IMR-90 (cell line): ENCODE measurements around the gene FAM151B. TPM values are rescaled to one million over a fixed set of nuclear protein-coding genes. Genes with fewer than 3 reads are reported as not detected.

Source experiments
- ATAC-seq: fragments of 200-7000 bp; cut with Tn5 transposase; 2 replicates; pipeline ENCODE4 v1.9.1; 2020; ENCODE audit warnings: low read depth, mild to moderate bottlenecking, moderate library complexity
- BruUV-seq: library from RNA; stranded (reverse); fragments of 400-500 nt; replicated peaks from 2 replicates; lab custom pipeline; 2021; lab: Mats Ljungman, UMichigan
- CTCF ChIA-PET: fragments of 300-600 bp; formaldehyde crosslinking; extraction: SDS; loops from one replicate; lab custom pipeline; 2021; ENCODE audit warnings: antibody characterized with exemption; lab: Yijun Ruan, JAX
- POLR2A ChIA-PET: fragments of 300-600 bp; sonication (Branson Sonifier 250); formaldehyde crosslinking; loops from one replicate; lab custom pipeline; 2022; ENCODE audit warnings: antibody characterized with exemption; ENCODE audit not compliant: unreplicated experiment; lab: Charles Lee
- DNase-seq: peaks from one replicate; pipeline ENCODE4 v3.0.0; 2013
- H2AFZ ChIP-seq: replicated peaks from 2 replicates; pipeline ENCODE3; 2013; ENCODE audit warnings: low read length, mild to moderate bottlenecking; ENCODE audit not compliant: poor library complexity
- H2AK5ac ChIP-seq: 2 replicates; pipeline ENCODE4 v1.6.1; 2013; ENCODE audit warnings: low read depth, low read length, inconsistent platforms
- H2AK9ac ChIP-seq: replicated peaks from 2 replicates; pipeline ENCODE3; 2013; ENCODE audit warnings: mild to moderate bottlenecking, low read depth, low read length, moderate library complexity; ENCODE audit not compliant: poor library complexity
- H2BK120ac ChIP-seq: 2 replicates; pipeline ENCODE4 v1.6.1; 2013; ENCODE audit warnings: low read depth, low read length, inconsistent platforms
- H2BK15ac ChIP-seq: 3 replicates; pipeline ENCODE4 v1.6.1; 2013; ENCODE audit warnings: low read depth, low read length, inconsistent platforms
- H2BK20ac ChIP-seq: 2 replicates; pipeline ENCODE4 v1.6.1; 2013; ENCODE audit warnings: low read depth, mild to moderate bottlenecking, inconsistent platforms, low read length, moderate library complexity
- H2BK5ac ChIP-seq: 2 replicates; pipeline ENCODE4 v1.6.1; 2013; ENCODE audit warnings: mild to moderate bottlenecking, low read depth, low read length, inconsistent platforms; ENCODE audit not compliant: poor library complexity, severe bottlenecking
- H3K14ac ChIP-seq: replicated peaks from 2 replicates; pipeline ENCODE4 v1.6.1; 2013; ENCODE audit warnings: low read depth, low read length, inconsistent platforms
- H3K18ac ChIP-seq: 2 replicates; pipeline ENCODE4 v1.6.1; 2013; ENCODE audit warnings: low read depth, low read length, control low read depth
- H3K23ac ChIP-seq: 2 replicates; pipeline ENCODE4 v1.6.1; 2013; ENCODE audit warnings: low read depth, low read length, inconsistent platforms
- H3K27ac ChIP-seq: 2 replicates; pipeline ENCODE4 v1.5.1; 2013; ENCODE audit warnings: mild to moderate bottlenecking, control low read depth, low read length; ENCODE audit not compliant: insufficient read depth
- H3K27me3 ChIP-seq: 2 replicates; pipeline ENCODE4 v1.6.1; 2013; ENCODE audit warnings: low read length; ENCODE audit not compliant: control insufficient read depth, insufficient read depth
- H3K36me3 ChIP-seq: 2 replicates; pipeline ENCODE4 v1.6.1; 2013; ENCODE audit warnings: low read length, mixed read lengths; ENCODE audit not compliant: control insufficient read depth, insufficient read depth
- H3K4ac ChIP-seq: 2 replicates; pipeline ENCODE4 v1.6.1; 2013; ENCODE audit warnings: low read depth, low read length, inconsistent platforms
- H3K4me1 ChIP-seq: 2 replicates; pipeline ENCODE4 v1.6.1; 2013; ENCODE audit warnings: low read length, mixed read lengths; ENCODE audit not compliant: control insufficient read depth, insufficient read depth
- H3K4me2 ChIP-seq: 2 replicates; pipeline ENCODE4 v1.6.1; 2013; ENCODE audit warnings: low read depth, mild to moderate bottlenecking, control low read depth, low read length, moderate library complexity
- H3K4me3 ChIP-seq: 2 replicates; pipeline ENCODE4 v1.5.1; 2013; ENCODE audit warnings: low read depth, mild to moderate bottlenecking, control low read depth, low read length, moderate library complexity; ENCODE audit not compliant: insufficient read depth
- H3K56ac ChIP-seq: 2 replicates; pipeline ENCODE4 v1.6.1; 2013; ENCODE audit warnings: low read length, inconsistent platforms; ENCODE audit not compliant: insufficient read depth; ENCODE audit errors: extremely low read depth
- H3K79me1 ChIP-seq, 2 experiments: 2 replicates each; pipeline ENCODE4 v1.6.1; 2013; ENCODE audit warnings: low read length in 2 of 2, inconsistent platforms in 1 of 2, low read depth in 1 of 2
- H3K9ac ChIP-seq: 2 replicates; pipeline ENCODE4 v1.6.1; 2013; ENCODE audit warnings: low read depth, low read length, control low read depth
- H3K9me1 ChIP-seq: 2 replicates; pipeline ENCODE4 v1.6.1; 2013; ENCODE audit warnings: low read length, inconsistent platforms; ENCODE audit not compliant: insufficient read depth
- H3K9me3 ChIP-seq: 2 replicates; pipeline ENCODE4 v1.6.1; 2013; ENCODE audit warnings: low read length; ENCODE audit not compliant: control insufficient read depth, insufficient read depth
- H4K20me1 ChIP-seq: 2 replicates; pipeline ENCODE4 v1.6.1; 2013; ENCODE audit warnings: low read length, inconsistent platforms; ENCODE audit not compliant: insufficient read depth
- H4K5ac ChIP-seq: 2 replicates; pipeline ENCODE4 v1.6.1; 2013; ENCODE audit warnings: mild to moderate bottlenecking, low read depth, low read length, control low read depth
- H4K8ac ChIP-seq, 2 experiments: 2 replicates each; pipeline ENCODE4 v1.6.1; 2013; ENCODE audit warnings: low read depth in 2 of 2, low read length in 2 of 2, control low read depth in 1 of 2, inconsistent platforms in 1 of 2
- H4K91ac ChIP-seq: 2 replicates; pipeline ENCODE4 v1.6.1; 2013; ENCODE audit warnings: low read depth, low read length, inconsistent platforms; ENCODE audit not compliant: insufficient read depth
- CEBPB ChIP-seq: IDR thresholded peaks from 2 replicates; pipeline ENCODE4 v1.6.1; 2012; ENCODE audit warnings: low read depth, low read length, improper control_type of control experiment
- CHD1 ChIP-seq: IDR thresholded peaks from 2 replicates; pipeline ENCODE4 v1.6.1; 2012; ENCODE audit warnings: low read depth, low read length, improper control_type of control experiment
- CTCF ChIP-seq: conservative IDR thresholded peaks from 2 replicates; pipeline ENCODE4 v1.5.1; 2012; ENCODE audit warnings: mild to moderate bottlenecking, low read depth, low read length, improper control_type of control experiment
- FOS ChIP-seq: fragments of 150-350 bp; IDR thresholded peaks from 2 replicates; pipeline ENCODE4 v1.6.1; 2016; ENCODE audit warnings: low read depth, low read length
- MAFK ChIP-seq: IDR thresholded peaks from 2 replicates; pipeline ENCODE4 v1.6.1; 2012; ENCODE audit warnings: low read depth, low read length, improper control_type of control experiment
- MAZ ChIP-seq: IDR thresholded peaks from 2 replicates; pipeline ENCODE4 v1.6.1; 2012; ENCODE audit warnings: low read depth, mild to moderate bottlenecking, low read length, improper control_type of control experiment, moderate library complexity, borderline replicate concordance
- MXI1 ChIP-seq: IDR thresholded peaks from 2 replicates; pipeline ENCODE4 v1.6.1; 2012; ENCODE audit warnings: low read depth, mild to moderate bottlenecking, low read length, moderate library complexity, borderline replicate concordance
- NFE2L2 ChIP-seq: fragments of 150-350 bp; IDR thresholded peaks from 2 replicates; pipeline ENCODE4 v1.6.1; 2016; ENCODE audit warnings: low read depth, mild to moderate bottlenecking, low read length
- POLR2A ChIP-seq: IDR thresholded peaks from 2 replicates; pipeline ENCODE4 v1.6.1; 2012; ENCODE audit warnings: mild to moderate bottlenecking, low read depth, low read length
- RCOR1 ChIP-seq: IDR thresholded peaks from 2 replicates; pipeline ENCODE4 v1.6.1; 2012; ENCODE audit warnings: mild to moderate bottlenecking, low read length, improper control_type of control experiment; ENCODE audit not compliant: insufficient replicate concordance
- SMC3 ChIP-seq: fragments of 150-350 bp; IDR thresholded peaks from 2 replicates; pipeline ENCODE4 v1.6.1; 2016; ENCODE audit warnings: low read depth, mild to moderate bottlenecking, antibody characterized with exemption, low read length, moderate library complexity
- WGBS, 2 experiments: methylation state at CpG; one replicate each; pipeline versions ENCODE4 v1.1.5 to v1.1.7; 2013; ENCODE audit warnings: missing lambda C conversion rate in 2 of 2; ENCODE audit not compliant: insufficient read length in 1 of 2; ENCODE audit errors: extremely low coverage in 2 of 2; 5-methylcytosine and 5-hydroxymethylcytosine counted together
- dilution Hi-C: fragments of 300-500 bp; cut with HindIII; formaldehyde crosslinking; loops from one replicate; pipeline ENCODE4 v1.14.3; 2018; ENCODE audit warnings: low sequenced_read_pairs; ENCODE audit not compliant: unreplicated experiment
- in situ Hi-C: fragments of 300-500 bp; cut with MboI; formaldehyde crosslinking; loops from 3 replicates; pipeline ENCODE4 v1.14.3; 2019; ENCODE audit warnings: low sequenced_read_pairs, inconsistent platforms, mixed read lengths
- intact Hi-C: fragments of 100-400 bp; cut with micrococcal nuclease; formaldehyde crosslinking; loops from 2 replicates; pipeline ENCODE4 v1.10.0; 2022
- polyA plus RNA-seq, 3 experiments: library from polyadenylated mRNA; depleted of rRNA; stranded (reverse); fragments of >200 nt; gene quantifications; 2 replicates each; pipeline ENCODE4 v1.2.3, GENCODE V29; 2012; ENCODE audit warnings: low replicate concordance in 1 of 3
- total RNA-seq: library from RNA; depleted of rRNA; stranded (reverse); fragments of >200 nt; gene quantifications from 2 replicates; pipeline ENCODE4 v1.2.3, GENCODE V29; 2012
- TF ChIP-seq, protein P1 (sequence below): fragments of 150-350 bp; IDR thresholded peaks from 2 replicates; pipeline ENCODE4 v1.6.1; 2017; ENCODE audit warnings: mild to moderate bottlenecking, antibody characterized with exemption, low read length, low read depth

Gene FAM151B
- total and polyA plus RNA-seq, 2 of the 4 experiments (the other 2 are of a cell fraction), result 1.0 to 2.9 TPM

DNA sequence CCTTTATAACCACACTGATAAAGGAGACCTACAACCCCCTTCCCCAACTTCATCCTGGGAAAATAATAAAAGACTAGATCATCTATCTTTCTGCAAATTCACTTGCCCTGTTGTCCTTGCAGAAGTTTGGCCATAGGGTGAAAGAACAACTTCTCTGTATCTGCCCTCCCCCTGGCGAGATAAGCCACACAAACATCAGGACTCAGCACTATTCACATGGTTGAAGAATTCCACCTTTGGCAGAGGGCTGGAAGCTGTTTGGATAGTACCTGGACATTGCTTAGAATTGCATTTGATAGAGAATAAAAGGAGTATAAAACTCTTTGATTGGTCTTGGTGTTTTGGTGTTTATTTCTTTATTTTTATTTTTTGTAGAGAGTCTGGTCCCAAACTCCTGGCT lies 16.9 kb downstream of the FAM151B start:
- H2BK120ac ChIP-seq, result no peak overlapping the region
- no peak for DNase-seq
- H2AK9ac ChIP-seq, result no peak overlapping the region
- CTCF ChIA-PET, result no interaction called here
- no peak overlapping the region for H3K27ac ChIP-seq
- no peak overlapping the region for H3K4me3 ChIP-seq
- no peaks in the 10 kb centered on the region for H3K27me3 ChIP-seq
- no peaks in the 10 kb centered on the region for H3K4me1 ChIP-seq
- H2BK5ac ChIP-seq, result no peak overlapping the region
- no peak overlapping the region for H4K91ac ChIP-seq
- H3K4me2 ChIP-seq, result no peak overlapping the region
- no CpG with 5 or more reads among the region's 1 CpG for WGBS, 2 experiments
- no peak overlapping the region for H2BK15ac ChIP-seq
- no peak overlapping the region for H4K8ac ChIP-seq
- H3K4ac ChIP-seq, result no peak overlapping the region
- no peak overlapping the region for H3K14ac ChIP-seq
- no peak overlapping the region for H3K23ac ChIP-seq
- H3K79me1 ChIP-seq, result no peaks in the 10 kb centered on the region
- dilution Hi-C loops, result no loop called here
- intact Hi-C loops, result no loop called here
- in situ Hi-C loops, result no loop called here
- no peak overlapping the region for H2AK5ac ChIP-seq
- H2AFZ ChIP-seq, result no peak overlapping the region
- no peak overlapping the region for H3K9ac ChIP-seq
- H2BK20ac ChIP-seq, result 0 out of 2 replicates have a peak overlapping the region, but pooled peaks have one; percentile 7
- no peaks in the 10 kb centered on the region for H3K36me3 ChIP-seq
- BruUV-seq, result no TSS peak
- H4K5ac ChIP-seq, result no peak overlapping the region
- POLR2A ChIA-PET, result no interaction called here
- H4K20me1 ChIP-seq, result no peaks in the 10 kb centered on the region
- no peak overlapping the region for H3K56ac ChIP-seq
- no peak for TF ChIP-seq MAFK
- no peak for TF ChIP-seq MXI1
- no peak for TF ChIP-seq NFE2L2
- TF ChIP-seq MAZ, result no peak
- TF ChIP-seq, protein P1, sequence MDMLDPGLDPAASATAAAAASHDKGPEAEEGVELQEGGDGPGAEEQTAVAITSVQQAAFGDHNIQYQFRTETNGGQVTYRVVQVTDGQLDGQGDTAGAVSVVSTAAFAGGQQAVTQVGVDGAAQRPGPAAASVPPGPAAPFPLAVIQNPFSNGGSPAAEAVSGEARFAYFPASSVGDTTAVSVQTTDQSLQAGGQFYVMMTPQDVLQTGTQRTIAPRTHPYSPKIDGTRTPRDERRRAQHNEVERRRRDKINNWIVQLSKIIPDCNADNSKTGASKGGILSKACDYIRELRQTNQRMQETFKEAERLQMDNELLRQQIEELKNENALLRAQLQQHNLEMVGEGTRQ, result no peak
- TF ChIP-seq SMC3, result no peak
- TF ChIP-seq CEBPB, result no peak
- no peak for TF ChIP-seq CTCF
- no peak for TF ChIP-seq FOS
- TF ChIP-seq CHD1, result no peak
- no peak for TF ChIP-seq POLR2A
- no peak for TF ChIP-seq RCOR1
- no peak overlapping the region for H3K18ac ChIP-seq
- no peak for ATAC-seq
- H3K9me1 ChIP-seq, result no peaks in the 10 kb centered on the region
- H3K9me3 ChIP-seq, result no peaks in the 10 kb centered on the region
